GM12878 (cell line): ENCODE measurements around the gene MUL1. TPM values are rescaled to one million over a fixed set of nuclear protein-coding genes. Genes with fewer than 3 reads are reported as not detected.

Experiments
- ATAC-seq: fragments of 200-7000 bp; cut with Tn5 transposase; 3 replicates; pipeline ENCODE4 v1.9.1; 2020; ENCODE audit warnings: mild to moderate bottlenecking, moderate library complexity
- BruUV-seq: library from RNA; stranded (reverse); fragments of 400-500 nt; replicated peaks from 2 replicates; lab custom pipeline; 2021; lab: Mats Ljungman, UMichigan
- CTCF ChIA-PET: fragments of 300-600 bp; sonication (Branson Sonifier 250); formaldehyde crosslinking; extraction: SDS; loops from one replicate; lab custom pipeline; 2021; ENCODE audit warnings: inconsistent platforms; lab: Yijun Ruan, JAX
- POLR2A ChIA-PET: fragments of 350-600 bp; formaldehyde crosslinking; extraction: SDS; loops from one replicate; lab custom pipeline; 2021; ENCODE audit warnings: inconsistent platforms; lab: Charles Lee
- RAD21 ChIA-PET: fragments of 300-600 bp; sonication (Branson Sonifier 250); formaldehyde crosslinking; loops from one replicate; lab custom pipeline; 2023; ENCODE audit warnings: antibody characterized with exemption; ENCODE audit not compliant: unreplicated experiment; lab: Charles Lee
- SMC1A ChIA-PET: fragments of 300-600 bp; sonication (Branson Sonifier 250); formaldehyde crosslinking; loops from one replicate; lab custom pipeline; 2023; ENCODE audit not compliant: unreplicated experiment, uncharacterized antibody; lab: Charles Lee
- DNase-seq: peaks from one replicate; pipeline ENCODE4 v3.0.0-alpha.2; 2011; ENCODE audit warnings: low read depth, low spot score
- FAIRE-seq: peaks from 3 replicates; lab custom pipeline; 2011; peaks lifted over from hg19 to GRCh38; lab: Jason Lieb, UNC
- H2AFZ ChIP-seq: 2 replicates; pipeline ENCODE4 v1.6.0; 2011; ENCODE audit warnings: low read depth, low read length, control low read depth; ENCODE audit not compliant: control insufficient read depth
- H3K27ac ChIP-seq: 2 replicates; pipeline ENCODE4 v1.5.1; 2011; ENCODE audit warnings: control low read depth; ENCODE audit not compliant: control insufficient read depth, insufficient read depth
- H3K27me3 ChIP-seq, 2 experiments: replicated peaks in 1 of 2; 2 replicates each; pipeline versions ENCODE4 v1.6.0 to v1.6.1; 2011; ENCODE audit warnings: low read length in 1 of 2; ENCODE audit not compliant: control insufficient read depth in 2 of 2, insufficient read depth in 2 of 2
- H3K36me3 ChIP-seq, 2 experiments: 2 replicates each; pipeline ENCODE4 v1.5.1; 2011; ENCODE audit warnings: low read length in 1 of 2; ENCODE audit not compliant: control insufficient read depth in 2 of 2, insufficient read depth in 2 of 2
- H3K4me1 ChIP-seq: 2 replicates; pipeline ENCODE4 v1.6.1; 2011; ENCODE audit warnings: mild to moderate bottlenecking, low read length, moderate library complexity, mixed read lengths; ENCODE audit not compliant: control insufficient read depth, insufficient read depth
- H3K4me2 ChIP-seq: 2 replicates; pipeline ENCODE4 v1.6.0; 2011; ENCODE audit warnings: control low read depth; ENCODE audit not compliant: control insufficient read depth, insufficient read depth
- H3K4me3 ChIP-seq: fragments of 200-600 bp; sonication (generic); 2 replicates; pipeline ENCODE4 v1.5.1; 2016
- H3K79me2 ChIP-seq: 2 replicates; pipeline ENCODE4 v1.6.0; 2011; ENCODE audit warnings: low read length; ENCODE audit not compliant: control insufficient read depth, insufficient read depth
- H3K9ac ChIP-seq: 2 replicates; pipeline ENCODE4 v1.8.0; 2011; ENCODE audit warnings: low read length, control low read depth, mixed read lengths; ENCODE audit not compliant: control insufficient read depth, insufficient read depth
- H3K9me3 ChIP-seq: replicated peaks from 3 replicates; pipeline ENCODE4 v1.5.1; 2011; ENCODE audit warnings: mild to moderate bottlenecking, low read length; ENCODE audit not compliant: control insufficient read depth, insufficient read depth
- H4K20me1 ChIP-seq: 2 replicates; pipeline ENCODE4 v1.6.0; 2011; ENCODE audit not compliant: control insufficient read depth, insufficient read depth
- BHLHE40 ChIP-seq, 2 experiments: fragments of 450-650 bp in 1 of 2; IDR thresholded peaks; 2 replicates each; pipeline ENCODE4 v1.6.1; 2011 to 2017; ENCODE audit warnings: low read depth in 2 of 2, borderline replicate concordance in 1 of 2, improper control_type of control experiment in 1 of 2, low read length in 1 of 2, mild to moderate bottlenecking in 1 of 2
- EZH2 ChIP-seq: IDR thresholded peaks from 2 replicates; pipeline ENCODE4 v1.6.1; 2012; ENCODE audit warnings: low read depth, mild to moderate bottlenecking, control low read depth, inconsistent platforms, low read length, borderline replicate concordance; ENCODE audit not compliant: control insufficient read depth
- GATAD2B ChIP-seq: fragments of 450-650 bp; conservative IDR thresholded peaks from 2 replicates; pipeline ENCODE4 v1.6.1; 2017; ENCODE audit warnings: low read depth, mild to moderate bottlenecking, moderate library complexity
- SMC3 ChIP-seq: IDR thresholded peaks from 2 replicates; pipeline ENCODE4 v1.6.1; 2011; ENCODE audit warnings: low read length, improper control_type of control experiment, borderline replicate concordance
- SREBF1 ChIP-seq: IDR thresholded peaks from 2 replicates; pipeline ENCODE4 v1.6.1; 2012; ENCODE audit warnings: mild to moderate bottlenecking, low read length
- ZBED1 ChIP-seq: IDR thresholded peaks from 2 replicates; pipeline ENCODE4 v1.6.1; 2016; ENCODE audit warnings: borderline replicate concordance
- WGBS: methylation state at CpG from one replicate; pipeline ENCODE4 v1.1.6; 2016; ENCODE audit warnings: low lambda C conversion rate; ENCODE audit not compliant: insufficient replicate concordance, insufficient coverage; ENCODE audit errors: missing lambda C conversion rate; 5-methylcytosine and 5-hydroxymethylcytosine counted together
- in situ Hi-C: fragments of 300-500 bp; cut with MboI; formaldehyde crosslinking; loops from 9 replicates; pipeline ENCODE4 v1.14.3; 2018; ENCODE audit warnings: mixed read lengths
- intact Hi-C: fragments of 100-400 bp; cut with micrococcal nuclease; formaldehyde crosslinking; loops from one replicate; pipeline ENCODE4 v1.14.2; 2022; ENCODE audit not compliant: unreplicated experiment
- polyA plus RNA-seq, 11 experiments: library from polyadenylated mRNA; depleted of rRNA in 4 of 11; unstranded in 6 of 11; stranded (reverse) in 5 of 11; fragments of >200 nt; fragmentation: Nextera tagmentation in 4 of 11; fragmentation: Illumina TruSeq in 1 of 11; extraction: Ambion mirVana in 4 of 11; extraction: Trizol in 1 of 11; gene quantifications; 1 replicate in 1 of 11; 2 replicates in 10 of 11; pipeline versions ENCODE4 v1.2.1 to v1.2.3, GENCODE V29; 2011 to 2016; ENCODE audit warnings: inconsistent platforms in 2 of 11, missing spikeins in 2 of 11, low read depth in 1 of 11
- total RNA-seq, 4 experiments: library from RNA; depleted of rRNA in 3 of 4; stranded (reverse); fragments of >200 nt in 3 of 4; fragmentation: Illumina TruSeq in 1 of 4; extraction: Trizol in 1 of 4; gene quantifications; 2 replicates each; pipeline versions ENCODE4 v1.2.1 to v1.2.3, GENCODE V29; 2013 to 2021
- TF ChIP-seq, protein P1 (sequence below), 3 experiments: IDR thresholded peaks in 2 of 3; conservative IDR thresholded peaks in 1 of 3; 2 replicates each; pipeline ENCODE4 v1.5.1; 2011; ENCODE audit warnings: low read depth in 3 of 3, low read length in 3 of 3, mild to moderate bottlenecking in 3 of 3, control low read depth in 2 of 3, moderate library complexity in 2 of 3, inconsistent platforms in 1 of 3, mixed read lengths in 1 of 3; ENCODE audit not compliant: control insufficient read depth in 2 of 3, insufficient read depth in 1 of 3; ENCODE audit errors: extremely low read depth in 1 of 3
- TF ChIP-seq, protein P2 (sequence below): fragments of 450-650 bp; IDR thresholded peaks from 2 replicates; pipeline ENCODE4 v1.6.1; 2016; ENCODE audit warnings: mild to moderate bottlenecking, moderate library complexity, borderline replicate concordance
- TF ChIP-seq, protein P3 (sequence below): fragments of 450-650 bp; formaldehyde crosslinking; IDR thresholded peaks from 2 replicates; pipeline ENCODE4 v1.4.0; 2022; ENCODE audit warnings: mild to moderate bottlenecking, moderate library complexity
- TF ChIP-seq, protein P4 (sequence below): IDR thresholded peaks from 2 replicates; pipeline ENCODE4 v1.6.1; 2011; ENCODE audit warnings: low read depth, mild to moderate bottlenecking, low read length, moderate library complexity, borderline replicate concordance; ENCODE audit errors: extremely low read depth

Gene MUL1
- total and polyA plus RNA-seq, 10 of the 15 experiments (the other 5 are each of a cell fraction or from before 2014, with no cell fraction given), result 4.9 to 27.0 (median 15.5) TPM

DNA sequence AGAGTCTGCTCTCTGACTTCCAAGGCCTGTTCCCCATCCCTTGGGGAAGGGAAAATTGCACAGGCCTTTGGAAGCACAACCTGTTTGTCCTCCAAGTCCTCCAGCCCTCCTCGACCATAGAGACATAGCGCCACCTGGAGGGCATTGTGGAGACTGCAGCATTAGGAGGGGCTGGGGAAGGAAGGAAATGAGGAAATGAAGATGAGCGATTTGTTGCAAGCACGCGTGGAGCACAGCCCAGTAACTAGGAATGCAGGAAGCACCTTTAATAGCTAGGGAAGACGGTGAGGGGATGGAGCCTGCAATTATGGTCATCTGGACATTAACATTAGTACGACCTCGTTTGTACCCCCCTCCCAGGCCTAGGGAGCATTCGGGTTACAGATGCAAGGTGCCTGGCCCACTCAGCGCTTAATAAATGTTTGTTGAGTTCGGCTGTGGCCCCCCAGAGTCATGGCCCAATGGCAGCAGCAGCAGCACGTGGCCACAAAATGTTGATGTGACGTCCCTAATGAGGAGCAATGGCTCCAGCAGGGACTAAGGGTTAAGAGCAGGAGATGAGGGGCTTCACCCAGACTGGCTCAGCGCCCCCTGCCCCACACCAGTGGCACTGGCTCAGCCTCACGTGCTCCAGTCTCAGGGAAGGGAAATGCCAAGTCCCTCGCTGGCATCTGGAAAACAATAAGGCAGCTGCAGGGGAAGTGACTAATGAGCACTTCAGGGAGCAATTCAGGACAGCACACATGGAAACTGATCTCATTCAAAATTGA lies 13.9 kb downstream of the MUL1 start:
- no peaks in the 10 kb centered on the region for H3K79me2 ChIP-seq
- ChIA-PET CTCF (interaction anchor here (0.7 to 5.1 kb wide), 23 partner anchors 9 to 577 kb away, joined by 3 to 47 read pairs (median 4); no protein-coding TSS in a partner anchor), SMC1A (interaction anchor here (0.9 to 1.8 kb wide), 6 partner anchors 20 to 573 kb away, joined by 3 to 5 read pairs (median 4); no protein-coding TSS in a partner anchor), RAD21 (interaction anchor here (0.9 to 4.3 kb wide), 7 partner anchors 28 to 342 kb away, joined by 3 to 14 read pairs (median 4); no protein-coding TSS in a partner anchor), POLR2A (interaction anchor here (0.8 kb wide), 1 partner anchor 322 kb away, joined by 7 read pairs; no protein-coding TSS in a partner anchor)
- in situ Hi-C loops, result loop anchor here (5.0 to 10.0 kb wide), 3 partner anchors 117 to 579 kb away; no protein-coding TSS in a partner anchor
- FAIRE-seq (peak; percentile 99), DNase-seq (peak; percentile 51), ATAC-seq (peak; percentile 95)
- intact Hi-C loops, result loop anchor here (1.0 to 5.0 kb wide), 3 partner anchors 117 to 577 kb away; no protein-coding TSS in a partner anchor
- BruUV-seq, result no TSS peak
- no peak overlapping the region for H3K4me3 ChIP-seq
- no peak overlapping the region for H3K9ac ChIP-seq
- no peaks in the 10 kb centered on the region for H3K9me3 ChIP-seq
- peak overlapping the region; percentile 21; the same call in 1 of the 2 replicates for H3K4me2 ChIP-seq
- H3K36me3 ChIP-seq, result peaks cover 2 to 4% of the 10 kb centered on the region in 2 experiments; a peak in 3 of 4 replicates
- 14% methylated on average over 16 of the region's 16 CpGs for WGBS
- no peaks in the 10 kb centered on the region for H4K20me1 ChIP-seq
- H3K4me1 ChIP-seq, result no peaks in the 10 kb centered on the region
- H3K27ac ChIP-seq, result no peak overlapping the region
- peak overlapping the region; percentile 83 for H2AFZ ChIP-seq
- no peaks in the 10 kb centered on the region; a peak in 1 of 4 replicates for H3K27me3 ChIP-seq
- no peak for TF ChIP-seq SREBF1
- TF ChIP-seq, protein P1, sequence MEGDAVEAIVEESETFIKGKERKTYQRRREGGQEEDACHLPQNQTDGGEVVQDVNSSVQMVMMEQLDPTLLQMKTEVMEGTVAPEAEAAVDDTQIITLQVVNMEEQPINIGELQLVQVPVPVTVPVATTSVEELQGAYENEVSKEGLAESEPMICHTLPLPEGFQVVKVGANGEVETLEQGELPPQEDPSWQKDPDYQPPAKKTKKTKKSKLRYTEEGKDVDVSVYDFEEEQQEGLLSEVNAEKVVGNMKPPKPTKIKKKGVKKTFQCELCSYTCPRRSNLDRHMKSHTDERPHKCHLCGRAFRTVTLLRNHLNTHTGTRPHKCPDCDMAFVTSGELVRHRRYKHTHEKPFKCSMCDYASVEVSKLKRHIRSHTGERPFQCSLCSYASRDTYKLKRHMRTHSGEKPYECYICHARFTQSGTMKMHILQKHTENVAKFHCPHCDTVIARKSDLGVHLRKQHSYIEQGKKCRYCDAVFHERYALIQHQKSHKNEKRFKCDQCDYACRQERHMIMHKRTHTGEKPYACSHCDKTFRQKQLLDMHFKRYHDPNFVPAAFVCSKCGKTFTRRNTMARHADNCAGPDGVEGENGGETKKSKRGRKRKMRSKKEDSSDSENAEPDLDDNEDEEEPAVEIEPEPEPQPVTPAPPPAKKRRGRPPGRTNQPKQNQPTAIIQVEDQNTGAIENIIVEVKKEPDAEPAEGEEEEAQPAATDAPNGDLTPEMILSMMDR (IDR thresholded peaks at IDR 0.05 in 2 of 3, conservative IDR thresholded peaks at IDR 0.05 in 1 of 3; ENCODE audit: control insufficient read depth in 2 of 3, extremely low read depth in 1 of 3, insufficient read depth in 1 of 3, low read depth in 3 of 3, low read length in 3 of 3), result peak; percentile 95 to 99 (median 99); a peak in 5 of 6 replicates
- TF ChIP-seq GATAD2B, result no peak
- TF ChIP-seq ZBED1, result no peak
- TF ChIP-seq SMC3, result peak; percentile 93
- TF ChIP-seq, protein P2, sequence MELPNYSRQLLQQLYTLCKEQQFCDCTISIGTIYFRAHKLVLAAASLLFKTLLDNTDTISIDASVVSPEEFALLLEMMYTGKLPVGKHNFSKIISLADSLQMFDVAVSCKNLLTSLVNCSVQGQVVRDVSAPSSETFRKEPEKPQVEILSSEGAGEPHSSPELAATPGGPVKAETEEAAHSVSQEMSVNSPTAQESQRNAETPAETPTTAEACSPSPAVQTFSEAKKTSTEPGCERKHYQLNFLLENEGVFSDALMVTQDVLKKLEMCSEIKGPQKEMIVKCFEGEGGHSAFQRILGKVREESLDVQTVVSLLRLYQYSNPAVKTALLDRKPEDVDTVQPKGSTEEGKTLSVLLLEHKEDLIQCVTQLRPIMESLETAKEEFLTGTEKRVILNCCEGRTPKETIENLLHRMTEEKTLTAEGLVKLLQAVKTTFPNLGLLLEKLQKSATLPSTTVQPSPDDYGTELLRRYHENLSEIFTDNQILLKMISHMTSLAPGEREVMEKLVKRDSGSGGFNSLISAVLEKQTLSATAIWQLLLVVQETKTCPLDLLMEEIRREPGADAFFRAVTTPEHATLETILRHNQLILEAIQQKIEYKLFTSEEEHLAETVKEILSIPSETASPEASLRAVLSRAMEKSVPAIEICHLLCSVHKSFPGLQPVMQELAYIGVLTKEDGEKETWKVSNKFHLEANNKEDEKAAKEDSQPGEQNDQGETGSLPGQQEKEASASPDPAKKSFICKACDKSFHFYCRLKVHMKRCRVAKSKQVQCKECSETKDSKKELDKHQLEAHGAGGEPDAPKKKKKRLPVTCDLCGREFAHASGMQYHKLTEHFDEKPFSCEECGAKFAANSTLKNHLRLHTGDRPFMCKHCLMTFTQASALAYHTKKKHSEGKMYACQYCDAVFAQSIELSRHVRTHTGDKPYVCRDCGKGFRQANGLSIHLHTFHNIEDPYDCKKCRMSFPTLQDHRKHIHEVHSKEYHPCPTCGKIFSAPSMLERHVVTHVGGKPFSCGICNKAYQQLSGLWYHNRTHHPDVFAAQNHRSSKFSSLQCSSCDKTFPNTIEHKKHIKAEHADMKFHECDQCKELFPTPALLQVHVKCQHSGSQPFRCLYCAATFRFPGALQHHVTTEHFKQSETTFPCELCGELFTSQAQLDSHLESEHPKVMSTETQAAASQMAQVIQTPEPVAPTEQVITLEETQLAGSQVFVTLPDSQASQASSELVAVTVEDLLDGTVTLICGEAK, result no peak
- TF ChIP-seq, protein P3, sequence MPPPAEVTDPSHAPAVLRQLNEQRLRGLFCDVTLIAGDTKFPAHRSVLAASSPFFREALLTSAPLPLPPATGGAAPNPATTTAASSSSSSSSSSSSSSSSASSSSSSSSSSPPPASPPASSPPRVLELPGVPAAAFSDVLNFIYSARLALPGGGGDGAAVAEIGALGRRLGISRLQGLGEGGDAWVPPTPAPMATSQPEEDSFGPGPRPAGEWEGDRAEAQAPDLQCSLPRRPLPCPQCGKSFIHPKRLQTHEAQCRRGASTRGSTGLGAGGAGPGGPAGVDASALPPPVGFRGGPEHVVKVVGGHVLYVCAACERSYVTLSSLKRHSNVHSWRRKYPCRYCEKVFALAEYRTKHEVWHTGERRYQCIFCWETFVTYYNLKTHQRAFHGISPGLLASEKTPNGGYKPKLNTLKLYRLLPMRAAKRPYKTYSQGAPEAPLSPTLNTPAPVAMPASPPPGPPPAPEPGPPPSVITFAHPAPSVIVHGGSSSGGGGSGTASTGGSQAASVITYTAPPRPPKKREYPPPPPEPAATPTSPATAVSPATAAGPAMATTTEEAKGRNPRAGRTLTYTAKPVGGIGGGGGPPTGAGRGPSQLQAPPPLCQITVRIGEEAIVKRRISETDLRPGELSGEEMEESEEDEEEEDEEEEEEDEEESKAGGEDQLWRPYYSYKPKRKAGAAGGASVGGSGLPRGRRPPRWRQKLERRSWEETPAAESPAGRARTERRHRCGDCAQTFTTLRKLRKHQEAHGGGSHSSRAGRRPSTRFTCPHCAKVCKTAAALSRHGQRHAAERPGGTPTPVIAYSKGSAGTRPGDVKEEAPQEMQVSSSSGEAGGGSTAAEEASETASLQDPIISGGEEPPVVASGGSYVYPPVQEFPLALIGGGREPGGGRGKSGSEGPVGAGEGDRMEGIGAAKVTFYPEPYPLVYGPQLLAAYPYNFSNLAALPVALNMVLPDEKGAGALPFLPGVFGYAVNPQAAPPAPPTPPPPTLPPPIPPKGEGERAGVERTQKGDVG, result no peak
- TF ChIP-seq, protein P4, sequence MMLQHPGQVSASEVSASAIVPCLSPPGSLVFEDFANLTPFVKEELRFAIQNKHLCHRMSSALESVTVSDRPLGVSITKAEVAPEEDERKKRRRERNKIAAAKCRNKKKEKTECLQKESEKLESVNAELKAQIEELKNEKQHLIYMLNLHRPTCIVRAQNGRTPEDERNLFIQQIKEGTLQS, result no peak
- TF ChIP-seq EZH2, result no peak
- peak; percentile 51 to 73; a peak in 3 of 4 replicates for TF ChIP-seq BHLHE40 (IDR thresholded peaks at IDR 0.05; ENCODE audit: borderline replicate concordance in 1 of 2, low read depth in 2 of 2, low read length in 1 of 2)
